GM18858 (cell line): ENCODE results near the gene ZFAND3.

ENCODE experiments used
- ATAC-seq: cut with Tn5 transposase; IDR thresholded peaks from one replicate; pipeline ENCODE4 v1.9.1; 2021; ENCODE audit not compliant: unreplicated experiment

ZFAND3 gene

GRCh38 chr6:38175786-38176185 lies 356.3 kb downstream of the ZFAND3 start:
- no peak for ATAC-seq

- no peak for ATAC-seq
These were observed 357.5 kb downstream of the ZFAND3 start for GRCh38 chr6:38176797-38177751.

GRCh38 chr6:38177882-38178583 lies 358.5 kb downstream of the ZFAND3 start:
- no peak for ATAC-seq

GRCh38 chr6:38178584-38178886 lies 359.0 kb downstream of the ZFAND3 start:
- ATAC-seq: no peak

GRCh38 chr6:38179300-38179699 lies 359.8 kb downstream of the ZFAND3 start:
- no peak for ATAC-seq

GRCh38 chr6:38179794-38180430 lies 360.4 kb downstream of the ZFAND3 start:
- ATAC-seq: no peak

- ATAC-seq: no peak
These were observed 361.1 kb downstream of the ZFAND3 start for GRCh38 chr6:38180586-38180985.

- ATAC-seq: no peak
These were observed 362.9 kb downstream of the ZFAND3 start for GRCh38 chr6:38182426-38182825.

- ATAC-seq: no peak
These were observed 364.5 kb downstream of the ZFAND3 start for GRCh38 chr6:38183856-38184584.

- no peak for ATAC-seq
These were observed 365.1 kb downstream of the ZFAND3 start for GRCh38 chr6:38184585-38185080.

GRCh38 chr6:38185244-38185643 lies 365.7 kb downstream of the ZFAND3 start:
- ATAC-seq: no peak

- no peak for ATAC-seq
These were observed 366.2 kb downstream of the ZFAND3 start for GRCh38 chr6:38185752-38186151.

GRCh38 chr6:38187325-38187724 lies 367.8 kb downstream of the ZFAND3 start:
- no peak for ATAC-seq

- ATAC-seq: no peak
These were observed 368.5 kb downstream of the ZFAND3 start for GRCh38 chr6:38187811-38188590.

GRCh38 chr6:38188677-38189335 lies 369.3 kb downstream of the ZFAND3 start:
- no peak for ATAC-seq

GRCh38 chr6:38191418-38191817 lies 371.9 kb downstream of the ZFAND3 start:
- ATAC-seq: no peak

- ATAC-seq: no peak
These were observed 372.5 kb downstream of the ZFAND3 start for GRCh38 chr6:38192011-38192410.

GRCh38 chr6:38192487-38192886 lies 373.0 kb downstream of the ZFAND3 start:
- ATAC-seq: no peak

GRCh38 chr6:38193051-38193450 lies 373.5 kb downstream of the ZFAND3 start:
- no peak for ATAC-seq
